Prostate gland (tissue), 2 donors: ENCODE measurements around the gene CARS1. TPM values are rescaled to one million over a fixed set of nuclear protein-coding genes. Genes with fewer than 3 reads are reported as not detected.

Experiments
- DNase-seq: peaks from one replicate; pipeline ENCODE4 v3.0.0-alpha.2; 2019; ENCODE audit warnings: low spot score
- H3K27ac ChIP-seq, 2 donors: fragments of 200-600 bp; sonication (generic); 2 replicates each; pipeline ENCODE4 v1.5.1; 2017 to 2019
- H3K27me3 ChIP-seq: fragments of 200-600 bp; sonication (generic); replicated peaks from 2 replicates; pipeline ENCODE4 v1.5.1; 2019; ENCODE audit not compliant: insufficient read depth
- H3K36me3 ChIP-seq, 2 donors: fragments of 200-600 bp; sonication (generic); 1 replicate in 1 of 2; 2 replicates in 1 of 2; pipeline versions ENCODE4 v1.5.1 to v1.8.1; 2017 to 2019
- H3K4me1 ChIP-seq: fragments of 200-600 bp; sonication (generic); replicated peaks from 2 replicates; pipeline ENCODE4 v1.5.1; 2019
- H3K4me3 ChIP-seq, 2 donors: fragments of 200-600 bp; sonication (generic); 2 replicates each; pipeline ENCODE4 v1.5.1; 2017 to 2019
- H3K9me3 ChIP-seq: fragments of 200-600 bp; sonication (generic); 2 replicates; pipeline ENCODE4 v1.5.1; 2017
- POLR2A ChIP-seq: fragments of 450-650 bp; IDR thresholded peaks from one replicate; pipeline ENCODE4 v1.6.1; 2016; ENCODE audit warnings: antibody characterized with exemption, mild to moderate bottlenecking
- POLR2AphosphoS5 ChIP-seq: sonication (generic); formaldehyde crosslinking; IDR thresholded peaks from one replicate; pipeline ENCODE4 v1.6.1; 2017; ENCODE audit warnings: antibody characterized with exemption
- WGBS: methylation state at CpG from one replicate; pipeline ENCODE4 v1.1.5; 2018; 5-methylcytosine and 5-hydroxymethylcytosine counted together
- intact Hi-C: fragments of 100-400 bp; cut with DNase I; formaldehyde crosslinking; loops from one replicate; pipeline ENCODE4 v1.14.2; 2022
- total RNA-seq, 2 donors: library from RNA; depleted of rRNA; stranded (reverse); fragments of >200 nt; gene quantifications; one replicate each; pipeline ENCODE4 v1.1.0, GENCODE V29; 2016
- TF ChIP-seq, protein P1 (sequence below), 4 experiments: fragments of 200-600 bp in 2 of 4; fragments of 450-650 bp in 2 of 4; sonication (generic) in 2 of 4; IDR thresholded peaks; 1 replicate in 3 of 4; 2 replicates in 1 of 4; pipeline ENCODE4 v1.5.1; 2016 to 2019; ENCODE audit warnings: antibody characterized with exemption in 4 of 4, mild to moderate bottlenecking in 2 of 4, moderate library complexity in 2 of 4

The CARS1 gene
- total RNA-seq, 2 donors from 2014 or later: 25.6 to 28.9 TPM

DNA sequence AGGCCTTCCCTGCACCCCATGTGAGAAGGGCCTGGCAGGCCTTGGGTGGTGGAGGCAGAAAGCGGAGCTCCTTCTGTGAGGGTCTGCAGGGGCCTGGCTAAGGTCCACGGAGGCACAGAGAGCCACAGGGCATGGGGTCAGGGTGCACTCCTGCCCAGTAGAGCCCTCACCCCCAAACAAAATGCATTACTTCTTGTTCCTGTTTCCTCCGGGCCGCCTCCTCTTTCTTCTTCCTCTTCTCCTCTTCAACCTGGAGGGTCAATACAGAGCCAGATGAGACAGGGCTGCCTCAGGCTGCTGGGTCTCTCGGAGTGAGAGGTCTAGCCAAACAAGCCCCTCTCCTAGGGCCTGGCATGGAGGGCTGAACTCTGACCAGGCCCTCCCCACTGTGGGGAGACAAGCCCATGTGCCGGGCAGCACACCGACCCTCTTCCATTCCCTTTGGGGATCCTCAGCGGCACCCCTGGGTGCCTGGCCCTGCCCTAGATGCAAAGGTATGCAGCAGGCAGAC, 54.8 kb downstream of the CARS1 start:
- WGBS: 86% methylated on average over 8 of the region's 8 CpGs
- H3K36me3 ChIP-seq: no peaks in the 10 kb centered on the region
- DNase-seq: no peak
- H3K4me3 ChIP-seq: no peak overlapping the region
- H3K27ac ChIP-seq: peak overlapping the region; percentile 85 to 88
- TF ChIP-seq, protein P1, sequence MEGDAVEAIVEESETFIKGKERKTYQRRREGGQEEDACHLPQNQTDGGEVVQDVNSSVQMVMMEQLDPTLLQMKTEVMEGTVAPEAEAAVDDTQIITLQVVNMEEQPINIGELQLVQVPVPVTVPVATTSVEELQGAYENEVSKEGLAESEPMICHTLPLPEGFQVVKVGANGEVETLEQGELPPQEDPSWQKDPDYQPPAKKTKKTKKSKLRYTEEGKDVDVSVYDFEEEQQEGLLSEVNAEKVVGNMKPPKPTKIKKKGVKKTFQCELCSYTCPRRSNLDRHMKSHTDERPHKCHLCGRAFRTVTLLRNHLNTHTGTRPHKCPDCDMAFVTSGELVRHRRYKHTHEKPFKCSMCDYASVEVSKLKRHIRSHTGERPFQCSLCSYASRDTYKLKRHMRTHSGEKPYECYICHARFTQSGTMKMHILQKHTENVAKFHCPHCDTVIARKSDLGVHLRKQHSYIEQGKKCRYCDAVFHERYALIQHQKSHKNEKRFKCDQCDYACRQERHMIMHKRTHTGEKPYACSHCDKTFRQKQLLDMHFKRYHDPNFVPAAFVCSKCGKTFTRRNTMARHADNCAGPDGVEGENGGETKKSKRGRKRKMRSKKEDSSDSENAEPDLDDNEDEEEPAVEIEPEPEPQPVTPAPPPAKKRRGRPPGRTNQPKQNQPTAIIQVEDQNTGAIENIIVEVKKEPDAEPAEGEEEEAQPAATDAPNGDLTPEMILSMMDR (IDR thresholded peaks at IDR 0.05): no peak
- TF ChIP-seq POLR2A (no peak), POLR2AphosphoS5 (no peak)
- H3K27me3 ChIP-seq: no peaks in the 10 kb centered on the region
- intact Hi-C loops: no loop called here
- no peaks in the 10 kb centered on the region for H3K9me3 ChIP-seq
- peaks cover 22% of the 10 kb centered on the region for H3K4me1 ChIP-seq

DNA sequence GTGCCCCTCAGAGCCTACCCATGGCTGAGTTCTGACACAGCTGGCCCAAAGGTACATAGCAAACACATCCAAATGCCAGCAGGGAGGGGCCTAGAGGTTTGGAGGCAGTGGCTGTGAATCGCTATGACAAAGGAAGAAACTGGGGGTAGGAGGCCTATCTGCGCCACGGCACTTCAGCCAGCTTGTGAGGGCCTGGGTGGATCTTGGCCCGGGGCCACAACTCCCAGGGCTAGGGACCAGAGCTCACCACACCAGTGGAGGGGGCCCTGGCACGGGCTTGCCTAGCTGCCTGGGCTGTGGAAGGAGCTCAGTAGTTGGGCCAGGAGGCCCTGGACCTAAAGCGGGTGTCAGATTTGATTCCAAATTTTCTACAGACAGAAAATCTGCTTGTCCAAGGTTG, 55.7 kb downstream of the CARS1 start:
- intact Hi-C loops: no loop called here

DNA sequence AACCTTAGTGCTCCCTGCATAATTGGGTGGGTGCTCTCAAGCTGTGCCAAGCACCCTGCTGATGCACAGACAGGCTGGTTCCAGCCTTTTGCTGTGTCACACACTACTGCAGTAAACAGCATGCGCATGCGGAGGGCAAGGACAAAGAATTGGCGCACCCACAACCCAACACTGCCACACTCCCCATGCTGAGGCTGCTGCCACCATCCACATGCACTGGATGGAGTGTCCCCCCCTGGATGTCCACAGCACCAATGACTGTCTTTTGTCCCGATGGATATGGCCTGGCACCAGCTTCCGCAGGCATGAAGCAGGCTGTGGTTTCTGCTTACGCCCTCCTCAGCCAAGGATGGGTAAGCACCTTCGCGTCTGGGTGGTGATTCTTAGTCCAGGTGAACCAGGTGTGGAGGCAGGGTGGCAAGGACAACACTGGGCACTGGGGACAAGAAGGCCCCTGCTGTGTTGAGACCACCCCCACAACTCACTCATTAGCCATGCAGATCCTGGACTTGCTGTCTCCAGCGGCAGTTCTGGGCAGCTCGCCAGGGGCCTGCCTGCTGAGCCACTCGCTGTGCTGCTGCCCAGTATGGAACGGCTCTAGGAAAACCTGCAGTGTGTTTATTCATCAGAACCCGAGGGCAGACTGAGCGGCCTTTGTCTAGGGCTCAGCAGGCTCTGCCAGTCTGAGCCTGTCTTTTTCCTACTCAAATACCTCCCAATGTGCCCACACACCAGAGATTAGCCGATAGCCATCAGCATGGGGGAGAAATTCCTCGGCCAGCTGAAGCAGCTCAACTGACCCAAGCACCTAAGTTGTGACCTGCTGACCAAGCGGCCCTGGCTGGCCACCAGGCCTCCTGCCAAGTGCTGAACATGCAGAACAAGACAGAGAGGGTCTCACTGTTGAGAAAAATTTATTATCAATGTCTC, 56.9 kb downstream of the CARS1 start:
- H3K27ac ChIP-seq: peak overlapping the region; percentile 85 to 88
- 45% methylated on average over 14 of the region's 17 CpGs for WGBS
- no peaks in the 10 kb centered on the region for H3K9me3 ChIP-seq
- peak; percentile 96 for DNase-seq
- no peak overlapping the region for H3K4me3 ChIP-seq
- peaks cover 22% of the 10 kb centered on the region for H3K4me1 ChIP-seq
- intact Hi-C loops: no loop called here
- no peaks in the 10 kb centered on the region for H3K27me3 ChIP-seq
- no peaks in the 10 kb centered on the region for H3K36me3 ChIP-seq
- TF ChIP-seq, protein P1 (IDR thresholded peaks at IDR 0.05): no peak
- peak; percentile 89 for TF ChIP-seq POLR2AphosphoS5
- TF ChIP-seq POLR2A: no peak

More for the DNA sequence above, 55.7 kb downstream of the CARS1 start:
- Histone ChIP-seq H3K4me1 (peaks cover 22% of the 10 kb centered on the region), H3K27me3 (no peaks in the 10 kb centered on the region), H3K36me3 (no peaks in the 10 kb centered on the region), H3K9me3 (no peaks in the 10 kb centered on the region), H3K4me3 (no peak overlapping the region), H3K27ac (peak overlapping the region; percentile 85 to 88)
- WGBS: 34% methylated on average over 6 of the region's 6 CpGs
- TF ChIP-seq POLR2A (no peak), POLR2AphosphoS5 (peak; percentile 26)
- TF ChIP-seq, protein P1 (IDR thresholded peaks at IDR 0.05): no peak
- DNase-seq: peak; percentile 67

DNA sequence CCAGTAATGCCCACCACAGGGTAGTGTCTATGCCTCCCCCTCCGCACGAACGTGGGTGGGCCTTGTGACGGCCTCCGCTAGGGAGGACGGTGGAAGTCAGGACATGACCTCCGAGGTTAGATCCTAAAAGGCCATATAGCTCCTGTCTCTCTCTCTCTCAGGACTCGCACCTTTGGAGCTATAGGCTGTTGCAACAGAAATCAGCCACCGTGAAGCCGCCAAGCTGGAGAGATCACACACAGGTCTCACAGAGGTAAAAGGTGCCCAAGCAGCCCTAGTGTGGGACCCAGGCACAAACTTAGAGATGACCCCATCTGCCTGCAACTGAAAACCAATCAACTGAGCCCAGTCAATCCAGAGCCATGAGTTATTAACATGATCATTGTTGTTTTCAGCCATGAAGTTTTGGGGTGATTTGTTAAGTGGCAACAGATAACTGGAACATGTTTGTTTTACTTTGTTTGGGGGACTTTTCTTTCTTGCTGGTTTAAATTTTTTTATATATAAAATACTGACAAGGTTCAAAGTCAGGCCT, 57.7 kb downstream of the CARS1 start:
- no peaks in the 10 kb centered on the region for H3K36me3 ChIP-seq
- 82% methylated on average over 10 of the region's 10 CpGs for WGBS
- peak overlapping the region; percentile 85 to 88 for H3K27ac ChIP-seq
- no peak overlapping the region for H3K4me3 ChIP-seq
- H3K9me3 ChIP-seq: no peaks in the 10 kb centered on the region
- DNase-seq: no peak
- TF ChIP-seq POLR2AphosphoS5: no peak
- TF ChIP-seq, protein P1 (IDR thresholded peaks at IDR 0.05): no peak
- no peak for TF ChIP-seq POLR2A
- H3K4me1 ChIP-seq: peaks cover 22% of the 10 kb centered on the region
- intact Hi-C loops: no loop called here
- H3K27me3 ChIP-seq: no peaks in the 10 kb centered on the region
